ENCODE data around the gene MAGEA11.

DNA sequence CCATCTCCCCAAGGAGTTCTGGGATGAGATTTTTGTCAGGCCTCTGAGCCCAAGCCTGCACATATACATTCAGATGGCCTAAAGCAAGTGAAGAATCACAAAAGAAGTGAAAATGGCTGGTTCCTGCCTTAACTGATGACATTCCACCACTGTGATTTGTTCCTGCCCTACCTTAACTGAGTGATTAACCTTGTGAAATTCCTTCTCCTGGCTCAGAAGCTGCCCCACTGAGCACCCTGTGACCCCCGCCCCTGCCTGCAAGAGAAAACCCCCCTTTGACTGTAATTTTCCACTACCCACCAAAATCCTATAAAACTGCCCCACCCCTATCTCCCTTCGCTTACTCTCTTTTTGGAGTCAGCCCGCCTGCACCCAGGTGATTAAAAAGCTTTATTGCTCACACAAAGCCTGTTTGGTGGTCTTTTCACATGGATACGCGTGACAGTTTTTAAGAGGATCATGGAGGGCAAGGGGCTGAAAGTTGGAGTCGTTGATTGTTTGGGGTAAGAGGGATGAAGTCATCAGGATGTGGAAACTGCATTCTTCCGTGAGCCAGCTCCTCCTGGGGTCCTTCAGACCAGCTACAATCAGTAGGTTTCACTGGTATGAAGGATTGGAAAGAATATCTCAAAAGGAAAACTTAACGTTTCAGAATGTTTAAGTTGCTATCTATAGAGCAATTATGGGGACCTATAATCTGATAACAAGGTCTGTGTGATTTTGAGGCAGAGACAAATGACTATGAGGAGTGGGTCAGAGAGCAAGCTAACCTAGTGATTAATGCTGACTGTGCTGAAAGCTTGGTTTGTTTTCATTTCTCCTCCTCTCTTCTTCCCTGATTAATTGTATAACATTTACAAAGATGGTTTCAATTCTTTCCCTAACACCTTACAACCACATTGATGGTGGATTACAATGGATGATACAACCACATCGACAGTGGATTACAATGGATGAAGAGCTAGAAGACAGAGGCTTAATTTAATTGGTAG is 28.6 kb upstream of the MAGEA11 start:
- TF ChIP-seq, protein P1, sequence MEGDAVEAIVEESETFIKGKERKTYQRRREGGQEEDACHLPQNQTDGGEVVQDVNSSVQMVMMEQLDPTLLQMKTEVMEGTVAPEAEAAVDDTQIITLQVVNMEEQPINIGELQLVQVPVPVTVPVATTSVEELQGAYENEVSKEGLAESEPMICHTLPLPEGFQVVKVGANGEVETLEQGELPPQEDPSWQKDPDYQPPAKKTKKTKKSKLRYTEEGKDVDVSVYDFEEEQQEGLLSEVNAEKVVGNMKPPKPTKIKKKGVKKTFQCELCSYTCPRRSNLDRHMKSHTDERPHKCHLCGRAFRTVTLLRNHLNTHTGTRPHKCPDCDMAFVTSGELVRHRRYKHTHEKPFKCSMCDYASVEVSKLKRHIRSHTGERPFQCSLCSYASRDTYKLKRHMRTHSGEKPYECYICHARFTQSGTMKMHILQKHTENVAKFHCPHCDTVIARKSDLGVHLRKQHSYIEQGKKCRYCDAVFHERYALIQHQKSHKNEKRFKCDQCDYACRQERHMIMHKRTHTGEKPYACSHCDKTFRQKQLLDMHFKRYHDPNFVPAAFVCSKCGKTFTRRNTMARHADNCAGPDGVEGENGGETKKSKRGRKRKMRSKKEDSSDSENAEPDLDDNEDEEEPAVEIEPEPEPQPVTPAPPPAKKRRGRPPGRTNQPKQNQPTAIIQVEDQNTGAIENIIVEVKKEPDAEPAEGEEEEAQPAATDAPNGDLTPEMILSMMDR (IDR thresholded peaks at IDR 0.05), result no peak
- TF ChIP-seq POLR2AphosphoS5 (IDR thresholded peaks at IDR 0.05; ENCODE audit: insufficient read depth in 1 of 2, low read depth in 1 of 2), result no peak

Data from vagina (tissue), 2 donors.